Brain microvascular endothelial cell (primary cell): ENCODE measurements around the gene RAD1.

Experiments
- DNase-seq: peaks from one replicate; pipeline ENCODE4 v3.0.0-alpha.2; 2020
- H3K27ac ChIP-seq: fragments of 250-450 bp; sonication (Bioruptor Pico); 2 replicates; pipeline ENCODE4 v1.5.1; 2020; ENCODE audit warnings: mild to moderate bottlenecking, moderate library complexity
- H3K27me3 ChIP-seq: fragments of 250-450 bp; sonication (Bioruptor Pico); replicated peaks from 2 replicates; pipeline ENCODE4 v1.5.1; 2020; ENCODE audit warnings: mild to moderate bottlenecking
- H3K36me3 ChIP-seq: fragments of 250-450 bp; sonication (Bioruptor Pico); replicated peaks from 2 replicates; pipeline ENCODE4 v1.5.1; 2020; ENCODE audit warnings: mild to moderate bottlenecking
- H3K4me3 ChIP-seq: 2 replicates; pipeline ENCODE4 v1.5.1; 2011; ENCODE audit warnings: low read depth, mild to moderate bottlenecking, control low read depth, low read length, moderate library complexity
- CTCF ChIP-seq: IDR thresholded peaks from 2 replicates; pipeline ENCODE4 v1.5.1; 2011; ENCODE audit warnings: low read depth, mild to moderate bottlenecking, moderate library complexity, low read length, control low read depth, inconsistent platforms; ENCODE audit errors: missing control alignments
- in situ Hi-C: cut with HindIII; loops from 2 replicates; pipeline ENCODE4 v1.10.0; 2017; ENCODE audit warnings: low sequenced_read_pairs, low pct_ligation_motif_present

The RAD1 gene

GRCh38 chr5:34914671-34915138 lies 599 bp downstream of the RAD1 start:
- TF ChIP-seq CTCF = no peak
- Histone ChIP-seq H3K27me3 (no peaks in the 10 kb centered on the region), H3K36me3 (peaks cover 9% of the 10 kb centered on the region), H3K4me3 (peak overlapping the region; percentile 95), H3K27ac (peak overlapping the region; percentile 79)
- DNase-seq = peak; percentile 13
- in situ Hi-C loops = loop anchor here (25.0 kb wide), 1 partner anchor 427 kb away; no protein-coding TSS in a partner anchor

- Histone ChIP-seq H3K27ac (no peak overlapping the region), H3K4me3 (no peak overlapping the region), H3K27me3 (no peaks in the 10 kb centered on the region), H3K36me3 (peaks cover 9% of the 10 kb centered on the region)
- DNase-seq = no peak
- TF ChIP-seq CTCF = no peak
- in situ Hi-C loops = loop anchor here (25.0 kb wide), 1 partner anchor 426 kb away; no protein-coding TSS in a partner anchor
Observed at GRCh38 chr5:34913072-34913471, 2.2 kb downstream of the RAD1 start.

- H3K27ac ChIP-seq = no peak overlapping the region
- no peak overlapping the region for H3K4me3 ChIP-seq
- TF ChIP-seq CTCF = peak; percentile 67
- no peaks in the 10 kb centered on the region for H3K36me3 ChIP-seq
- no peaks in the 10 kb centered on the region for H3K27me3 ChIP-seq
- no peak for DNase-seq
- in situ Hi-C loops = loop anchor here (25.0 kb wide), 1 partner anchor 418 kb away; no protein-coding TSS in a partner anchor
Observed at GRCh38 chr5:34905564-34905963, 9.7 kb downstream of the RAD1 start.

GRCh38 chr5:34903260-34903659 lies 12.0 kb downstream of the RAD1 start:
- DNase-seq = no peak
- no peak for TF ChIP-seq CTCF
- Histone ChIP-seq H3K27me3 (no peaks in the 10 kb centered on the region), H3K4me3 (no peak overlapping the region), H3K36me3 (no peaks in the 10 kb centered on the region), H3K27ac (no peak overlapping the region)
- in situ Hi-C loops = loop anchor here (25.0 kb wide), 1 partner anchor 416 kb away; no protein-coding TSS in a partner anchor

- Histone ChIP-seq H3K36me3 (no peaks in the 10 kb centered on the region), H3K4me3 (no peak overlapping the region), H3K27me3 (no peaks in the 10 kb centered on the region), H3K27ac (no peak overlapping the region)
- in situ Hi-C loops = loop anchor here (25.0 kb wide), 1 partner anchor 413 kb away; no protein-coding TSS in a partner anchor
- DNase-seq = no peak
- TF ChIP-seq CTCF = no peak
Observed at GRCh38 chr5:34900652-34901051, 14.7 kb downstream of the RAD1 start.

- Histone ChIP-seq H3K27ac (no peak overlapping the region), H3K4me3 (no peak overlapping the region), H3K36me3 (no peaks in the 10 kb centered on the region), H3K27me3 (no peaks in the 10 kb centered on the region)
- in situ Hi-C loops = no loop called here
- TF ChIP-seq CTCF = no peak
- no peak for DNase-seq
Observed at GRCh38 chr5:34899066-34899465, 16.2 kb downstream of the RAD1 start.
